Spleen (tissue), 11 donors: Measurements from ENCODE around the gene CISTR. TPM values are rescaled to one million over a fixed set of nuclear protein-coding genes. Genes with fewer than 3 reads are reported as not detected.

Source experiments
- DNase-seq: peaks from one replicate; pipeline ENCODE4 v3.0.0-alpha.2; 2020
- H3K27ac ChIP-seq, 8 donors: fragments of 200-600 bp; sonication (generic) in 7 of 8; 1 replicate in 4 of 8; 2 replicates in 4 of 8; pipeline versions ENCODE4 v1.5.0 to v1.8.0; 2016 to 2021; ENCODE audit warnings: inconsistent platforms in 4 of 8, mild to moderate bottlenecking in 4 of 8, moderate library complexity in 1 of 8
- H3K27me3 ChIP-seq, 7 donors: fragments of 200-600 bp; sonication (generic) in 6 of 7; replicated peaks in 1 of 7; 1 replicate in 4 of 7; 2 replicates in 3 of 7; pipeline versions ENCODE4 v1.5.0 to v1.8.0; 2016 to 2021; ENCODE audit warnings: inconsistent platforms in 3 of 7, mild to moderate bottlenecking in 1 of 7
- H3K36me3 ChIP-seq, 6 donors: fragments of 200-600 bp; sonication (generic) in 5 of 6; 1 replicate in 4 of 6; 2 replicates in 2 of 6; pipeline versions ENCODE4 v1.5.0 to v1.8.0; 2016 to 2021; ENCODE audit warnings: inconsistent platforms in 2 of 6
- H3K4me1 ChIP-seq, 6 donors: fragments of 200-600 bp; sonication (generic) in 5 of 6; 1 replicate in 3 of 6; 2 replicates in 3 of 6; pipeline versions ENCODE4 v1.5.0 to v1.8.0; 2016 to 2021; ENCODE audit warnings: inconsistent platforms in 3 of 6
- H3K4me3 ChIP-seq, 8 donors: fragments of 200-600 bp; sonication (generic) in 7 of 8; 1 replicate in 4 of 8; 2 replicates in 4 of 8; pipeline versions ENCODE4 v1.5.0 to v1.8.0; 2016 to 2021; ENCODE audit warnings: inconsistent platforms in 4 of 8, mild to moderate bottlenecking in 4 of 8, moderate library complexity in 2 of 8
- H3K9me3 ChIP-seq, 8 donors: fragments of 200-600 bp; sonication (generic) in 7 of 8; 1 replicate in 4 of 8; 2 replicates in 4 of 8; pipeline versions ENCODE4 v1.5.0 to v1.8.0; 2016 to 2021; ENCODE audit warnings: inconsistent platforms in 4 of 8
- POLR2A ChIP-seq, 3 donors: fragments of 450-650 bp; IDR thresholded peaks; one replicate each; pipeline ENCODE4 v1.5.1; 2017; ENCODE audit warnings: antibody characterized with exemption in 3 of 3, mild to moderate bottlenecking in 1 of 3
- POLR2AphosphoS5 ChIP-seq, 3 donors: sonication (generic); formaldehyde crosslinking; IDR thresholded peaks; one replicate each; pipeline ENCODE4 v1.5.1; 2017; ENCODE audit warnings: antibody characterized with exemption in 3 of 3
- whole genome bisulfite sequencing, 5 donors: extraction: QIAGEN DNeasy Blood & Tissue Kit in 3 of 5; methylation state at CpG; one replicate each; pipeline versions ENCODE4 v1.1.5 to v1.1.7; 2013 to 2018; 5-methylcytosine and 5-hydroxymethylcytosine counted together
- intact Hi-C: fragments of 100-400 bp; cut with DNase I; formaldehyde crosslinking; loops from one replicate; pipeline ENCODE4 v1.15.0; 2023; ENCODE audit warnings: low total_unique reads
- polyA plus RNA-seq, 3 donors: library from polyadenylated mRNA; stranded (reverse); fragments of 200-250 nt; gene quantifications; one replicate each; pipeline ENCODE4 v1.2.1, GENCODE V29; 2013
- total RNA-seq, 7 donors: library from RNA; depleted of rRNA in 3 of 7; stranded (reverse); fragments of >200 nt in 3 of 7; fragmentation: NEBNext Ultra II Directional in 4 of 7; extraction: Animal tissue kit (Norgen Biotek cat#: 25700) in 4 of 7; gene quantifications; one replicate each; pipeline versions ENCODE4 v1.1.0 to v1.2.1, GENCODE V29; 2016 to 2021
- TF ChIP-seq, protein P1 (sequence below), 11 experiments: fragments of 200-600 bp in 7 of 11; fragments of 450-650 bp in 4 of 11; sonication (generic) in 4 of 11; IDR thresholded peaks in 8 of 11; conservative IDR thresholded peaks in 3 of 11; 1 replicate in 7 of 11; 2 replicates in 4 of 11; pipeline versions ENCODE4 v1.4.0 to v1.8.0; 2016 to 2021; ENCODE audit warnings: antibody characterized with exemption in 11 of 11, inconsistent platforms in 4 of 11, mild to moderate bottlenecking in 1 of 11
- donor health status: healthy with polysubstance abuse.
- donor health status: DM: no; HTN: no; CAD: no; lungs with moderate emphysema.
- donor health status: DM: no; HTN: no; CAD: no.
- donor health status: Bipolar disorder and iron deficiency.
- donor health status: healthy.
- donor health status: DM: no; HTN: no; CAD: no.
- donor health status: DM: yes; HTN: yes; CAD: no.

The CISTR gene
- total and polyA plus RNA-seq, 10 donors, result 0.20 TPM; not detected in 9

DNA sequence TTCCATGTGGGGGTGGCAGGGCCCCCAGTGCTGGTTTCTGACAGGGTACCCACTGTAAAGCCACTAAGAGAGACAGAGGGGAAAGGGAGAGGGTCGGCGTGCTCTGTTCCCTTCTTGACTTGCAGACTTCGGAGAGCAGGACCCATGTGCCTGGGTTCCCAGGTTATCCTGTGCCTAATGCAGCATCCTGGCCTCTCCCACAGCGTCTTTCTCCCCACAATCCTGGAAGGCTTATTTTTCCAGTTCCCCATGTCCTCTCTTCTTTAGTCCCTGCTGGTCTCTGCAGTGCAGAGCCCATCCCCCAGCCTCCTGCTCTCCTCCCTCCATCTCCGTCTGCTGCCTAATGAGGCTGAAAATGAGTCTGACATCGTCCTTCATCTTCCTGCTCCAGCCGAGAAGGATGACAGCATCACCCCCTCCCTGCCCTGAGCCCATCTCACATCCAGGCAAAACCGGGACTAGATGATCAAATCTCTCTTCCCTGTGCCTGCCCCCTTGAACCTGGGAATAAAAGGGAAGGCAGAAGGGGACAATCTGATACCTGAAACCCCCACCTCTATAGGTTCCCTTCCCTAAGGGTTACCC is 39.6 kb downstream of the CISTR start:
- 81 to 88% (median 83%) methylated on average over 8 of the region's 8 CpGs for WGBS, 5 donors
- intact Hi-C loops, result no loop called here
- TF ChIP-seq POLR2A (IDR thresholded peaks at IDR 0.05) (no peak), POLR2AphosphoS5 (IDR thresholded peaks at IDR 0.05) (no peak)
- TF ChIP-seq, protein P1, sequence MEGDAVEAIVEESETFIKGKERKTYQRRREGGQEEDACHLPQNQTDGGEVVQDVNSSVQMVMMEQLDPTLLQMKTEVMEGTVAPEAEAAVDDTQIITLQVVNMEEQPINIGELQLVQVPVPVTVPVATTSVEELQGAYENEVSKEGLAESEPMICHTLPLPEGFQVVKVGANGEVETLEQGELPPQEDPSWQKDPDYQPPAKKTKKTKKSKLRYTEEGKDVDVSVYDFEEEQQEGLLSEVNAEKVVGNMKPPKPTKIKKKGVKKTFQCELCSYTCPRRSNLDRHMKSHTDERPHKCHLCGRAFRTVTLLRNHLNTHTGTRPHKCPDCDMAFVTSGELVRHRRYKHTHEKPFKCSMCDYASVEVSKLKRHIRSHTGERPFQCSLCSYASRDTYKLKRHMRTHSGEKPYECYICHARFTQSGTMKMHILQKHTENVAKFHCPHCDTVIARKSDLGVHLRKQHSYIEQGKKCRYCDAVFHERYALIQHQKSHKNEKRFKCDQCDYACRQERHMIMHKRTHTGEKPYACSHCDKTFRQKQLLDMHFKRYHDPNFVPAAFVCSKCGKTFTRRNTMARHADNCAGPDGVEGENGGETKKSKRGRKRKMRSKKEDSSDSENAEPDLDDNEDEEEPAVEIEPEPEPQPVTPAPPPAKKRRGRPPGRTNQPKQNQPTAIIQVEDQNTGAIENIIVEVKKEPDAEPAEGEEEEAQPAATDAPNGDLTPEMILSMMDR (IDR thresholded peaks at IDR 0.05 in 8 of 11, conservative IDR thresholded peaks at IDR 0.05 in 3 of 11), result no peak
- Histone ChIP-seq H3K27ac (no peak overlapping the region), H3K4me3 (no peak overlapping the region), H3K36me3 (peaks cover 0 to 60% (median 48%) of the 10 kb centered on the region in 6 donors), H3K9me3 (no peaks in the 10 kb centered on the region), H3K4me1 (no peaks in the 10 kb centered on the region), H3K27me3 (peaks cover 0 to 10% (median 0%) of the 10 kb centered on the region in 7 donors)
- no peak for DNase-seq

DNA sequence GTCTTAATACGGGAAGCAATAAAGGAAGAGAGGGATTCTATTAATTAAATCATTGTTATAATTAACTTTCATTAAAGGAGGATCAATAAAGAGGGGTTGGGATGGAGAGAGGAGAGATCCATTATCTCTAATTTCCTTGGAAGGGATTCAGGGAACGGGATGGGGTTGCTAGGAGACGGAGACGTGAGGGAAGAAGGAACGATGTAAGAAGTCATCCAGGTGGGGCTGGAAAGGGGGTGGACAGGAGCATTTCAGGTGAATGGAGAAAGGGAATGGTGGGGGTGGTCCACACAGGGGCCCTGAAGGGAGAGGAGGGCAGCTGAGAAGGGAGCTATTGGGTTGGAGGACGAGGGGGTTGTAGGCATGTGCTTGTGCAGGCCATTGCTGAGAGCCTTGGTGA is 41.7 kb downstream of the CISTR start:
- no peaks in the 10 kb centered on the region for H3K4me1 ChIP-seq
- WGBS, 5 donors, result 64 to 81% (median 69%) methylated on average over 6 of the region's 6 CpGs
- H3K36me3 ChIP-seq, result peaks cover 0 to 40% (median 34%) of the 10 kb centered on the region in 6 donors
- no peak overlapping the region for H3K27ac ChIP-seq
- TF ChIP-seq, protein P1 (IDR thresholded peaks at IDR 0.05 in 8 of 11, conservative IDR thresholded peaks at IDR 0.05 in 3 of 11), result no peak
- TF ChIP-seq POLR2A (IDR thresholded peaks at IDR 0.05), result no peak
- no peak for TF ChIP-seq POLR2AphosphoS5 (IDR thresholded peaks at IDR 0.05)
- H3K9me3 ChIP-seq, result no peaks in the 10 kb centered on the region
- intact Hi-C loops, result no loop called here
- H3K27me3 ChIP-seq, result peaks cover 0 to 30% (median 4%) of the 10 kb centered on the region in 7 donors
- no peak overlapping the region for H3K4me3 ChIP-seq
- no peak for DNase-seq

DNA sequence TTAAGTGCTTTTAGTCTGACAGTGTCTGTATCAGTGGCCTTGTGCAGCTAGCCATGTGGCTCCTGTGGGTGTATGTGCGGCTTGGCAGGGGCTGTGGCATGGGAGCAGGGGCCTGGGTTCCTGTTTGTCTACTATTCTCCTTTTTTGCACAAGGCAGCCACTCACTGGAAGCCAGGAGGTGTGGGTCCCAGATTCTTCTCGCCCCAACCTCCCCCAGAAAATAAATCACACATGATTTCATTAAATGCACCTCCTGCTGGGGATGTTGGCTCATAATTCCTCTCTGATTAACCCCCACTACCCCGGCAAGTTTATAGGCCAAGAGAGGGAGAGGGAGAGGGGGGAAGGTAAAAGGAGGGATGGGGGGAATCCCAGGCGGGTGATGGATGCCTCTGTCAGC is 42.1 kb downstream of the CISTR start:
- H3K4me1 ChIP-seq, result no peaks in the 10 kb centered on the region
- H3K36me3 ChIP-seq, result peaks cover 0 to 35% (median 29%) of the 10 kb centered on the region in 6 donors
- intact Hi-C loops, result no loop called here
- peaks cover 0 to 35% (median 8%) of the 10 kb centered on the region in 7 donors for H3K27me3 ChIP-seq
- no peak overlapping the region for H3K4me3 ChIP-seq
- DNase-seq, result no peak
- TF ChIP-seq POLR2AphosphoS5 (IDR thresholded peaks at IDR 0.05), result peak in 1 of 3 donors; percentile 25
- no peak for TF ChIP-seq POLR2A (IDR thresholded peaks at IDR 0.05)
- 55 to 68% (median 59%) methylated on average over 4 of the region's 4 CpGs for WGBS, 5 donors
- H3K27ac ChIP-seq, result no peak overlapping the region
- no peaks in the 10 kb centered on the region for H3K9me3 ChIP-seq

DNA sequence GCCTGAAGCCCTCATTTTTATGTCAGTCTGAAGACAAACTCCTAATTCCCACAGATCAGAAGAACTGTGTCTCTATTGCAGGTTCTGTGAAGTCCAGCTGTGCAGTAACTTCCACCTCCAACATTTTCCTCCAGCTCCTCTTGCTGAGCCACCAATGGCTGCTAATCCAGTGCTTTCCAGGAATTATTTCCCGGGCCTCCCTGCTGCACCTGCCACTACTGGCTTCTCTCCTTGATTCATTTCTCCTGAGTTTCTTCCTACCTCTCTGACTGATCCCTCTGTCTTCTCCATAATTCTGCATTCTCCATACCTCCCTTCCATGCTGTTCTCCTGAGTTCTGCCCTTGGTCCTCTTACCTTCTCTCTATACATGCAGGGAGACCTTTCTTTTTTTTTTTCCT is 45.7 kb downstream of the CISTR start:
- intact Hi-C loops, result no loop called here
- no peak overlapping the region for H3K4me3 ChIP-seq
- DNase-seq, result no peak
- H3K36me3 ChIP-seq, result no peaks in the 10 kb centered on the region
- TF ChIP-seq POLR2A (IDR thresholded peaks at IDR 0.05) (no peak), POLR2AphosphoS5 (IDR thresholded peaks at IDR 0.05) (no peak)
- TF ChIP-seq, protein P1 (IDR thresholded peaks at IDR 0.05 in 8 of 11, conservative IDR thresholded peaks at IDR 0.05 in 3 of 11), result no peak
- H3K4me1 ChIP-seq, result peaks cover 0 to 2% (median 0%) of the 10 kb centered on the region in 6 donors
- peaks cover 0 to 71% (median 22%) of the 10 kb centered on the region in 7 donors for H3K27me3 ChIP-seq
- no peak overlapping the region for H3K27ac ChIP-seq
- WGBS, 5 donors, result 56 to 79% (median 76%) methylated on average over 1 of the region's 1 CpG
- H3K9me3 ChIP-seq, result no peaks in the 10 kb centered on the region
